ENCODE data around the gene ZNF236.

The ZNF236 gene

GRCh38 chr18:76844742-76845477 lies 22.6 kb downstream of the ZNF236 start:
- TF ChIP-seq, protein P1, sequence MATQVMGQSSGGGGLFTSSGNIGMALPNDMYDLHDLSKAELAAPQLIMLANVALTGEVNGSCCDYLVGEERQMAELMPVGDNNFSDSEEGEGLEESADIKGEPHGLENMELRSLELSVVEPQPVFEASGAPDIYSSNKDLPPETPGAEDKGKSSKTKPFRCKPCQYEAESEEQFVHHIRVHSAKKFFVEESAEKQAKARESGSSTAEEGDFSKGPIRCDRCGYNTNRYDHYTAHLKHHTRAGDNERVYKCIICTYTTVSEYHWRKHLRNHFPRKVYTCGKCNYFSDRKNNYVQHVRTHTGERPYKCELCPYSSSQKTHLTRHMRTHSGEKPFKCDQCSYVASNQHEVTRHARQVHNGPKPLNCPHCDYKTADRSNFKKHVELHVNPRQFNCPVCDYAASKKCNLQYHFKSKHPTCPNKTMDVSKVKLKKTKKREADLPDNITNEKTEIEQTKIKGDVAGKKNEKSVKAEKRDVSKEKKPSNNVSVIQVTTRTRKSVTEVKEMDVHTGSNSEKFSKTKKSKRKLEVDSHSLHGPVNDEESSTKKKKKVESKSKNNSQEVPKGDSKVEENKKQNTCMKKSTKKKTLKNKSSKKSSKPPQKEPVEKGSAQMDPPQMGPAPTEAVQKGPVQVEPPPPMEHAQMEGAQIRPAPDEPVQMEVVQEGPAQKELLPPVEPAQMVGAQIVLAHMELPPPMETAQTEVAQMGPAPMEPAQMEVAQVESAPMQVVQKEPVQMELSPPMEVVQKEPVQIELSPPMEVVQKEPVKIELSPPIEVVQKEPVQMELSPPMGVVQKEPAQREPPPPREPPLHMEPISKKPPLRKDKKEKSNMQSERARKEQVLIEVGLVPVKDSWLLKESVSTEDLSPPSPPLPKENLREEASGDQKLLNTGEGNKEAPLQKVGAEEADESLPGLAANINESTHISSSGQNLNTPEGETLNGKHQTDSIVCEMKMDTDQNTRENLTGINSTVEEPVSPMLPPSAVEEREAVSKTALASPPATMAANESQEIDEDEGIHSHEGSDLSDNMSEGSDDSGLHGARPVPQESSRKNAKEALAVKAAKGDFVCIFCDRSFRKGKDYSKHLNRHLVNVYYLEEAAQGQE (IDR thresholded peaks at IDR 0.05; ENCODE audit: low read depth), result no peak
- no peak for TF ChIP-seq TEAD4 (IDR thresholded peaks at IDR 0.05)
- no peak for TF ChIP-seq YY1 (IDR thresholded peaks at IDR 0.05; ENCODE audit: low read depth)
- TF ChIP-seq NFIC (IDR thresholded peaks at IDR 0.05), result no peak
- TF ChIP-seq CEBPB (IDR thresholded peaks at IDR 0.05), result no peak

GRCh38 chr18:76846217-76846616 lies 23.9 kb downstream of the ZNF236 start:
- TF ChIP-seq TCF12 (IDR thresholded peaks at IDR 0.05; ENCODE audit: low read depth) (no peak), ZBTB7A (IDR thresholded peaks at IDR 0.05; ENCODE audit: low read depth) (no peak), RAD21 (IDR thresholded peaks at IDR 0.05; ENCODE audit: low read depth) (no peak), CEBPB (IDR thresholded peaks at IDR 0.05) (no peak), YY1 (IDR thresholded peaks at IDR 0.05; ENCODE audit: low read depth) (no peak), EGR1 (IDR thresholded peaks at IDR 0.05) (no peak), TEAD4 (IDR thresholded peaks at IDR 0.05) (no peak), NFIC (IDR thresholded peaks at IDR 0.05) (no peak), CREB1 (IDR thresholded peaks at IDR 0.05; ENCODE audit: low read depth) (no peak), FOXM1 (IDR thresholded peaks at IDR 0.05; ENCODE audit: borderline replicate concordance, low read depth) (no peak), MAX (IDR thresholded peaks at IDR 0.05) (no peak), EP300 (IDR thresholded peaks at IDR 0.05; ENCODE audit: borderline replicate concordance) (no peak), TAF1 (IDR thresholded peaks at IDR 0.05; ENCODE audit: low read depth) (no peak)
- TF ChIP-seq, protein P2, sequence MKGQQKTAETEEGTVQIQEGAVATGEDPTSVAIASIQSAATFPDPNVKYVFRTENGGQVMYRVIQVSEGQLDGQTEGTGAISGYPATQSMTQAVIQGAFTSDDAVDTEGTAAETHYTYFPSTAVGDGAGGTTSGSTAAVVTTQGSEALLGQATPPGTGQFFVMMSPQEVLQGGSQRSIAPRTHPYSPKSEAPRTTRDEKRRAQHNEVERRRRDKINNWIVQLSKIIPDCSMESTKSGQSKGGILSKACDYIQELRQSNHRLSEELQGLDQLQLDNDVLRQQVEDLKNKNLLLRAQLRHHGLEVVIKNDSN (IDR thresholded peaks at IDR 0.05), result no peak
- TF ChIP-seq, protein P1 (IDR thresholded peaks at IDR 0.05; ENCODE audit: low read depth), result no peak

- TF ChIP-seq EGR1 (IDR thresholded peaks at IDR 0.05) (no peak), CREB1 (IDR thresholded peaks at IDR 0.05; ENCODE audit: low read depth) (no peak), YY1 (IDR thresholded peaks at IDR 0.05; ENCODE audit: low read depth) (no peak), MAX (IDR thresholded peaks at IDR 0.05) (no peak), TAF1 (IDR thresholded peaks at IDR 0.05; ENCODE audit: low read depth) (no peak), EP300 (IDR thresholded peaks at IDR 0.05; ENCODE audit: borderline replicate concordance) (no peak), TEAD4 (IDR thresholded peaks at IDR 0.05) (no peak), TCF12 (IDR thresholded peaks at IDR 0.05; ENCODE audit: low read depth) (no peak), ZBTB7A (IDR thresholded peaks at IDR 0.05; ENCODE audit: low read depth) (no peak), FOXM1 (IDR thresholded peaks at IDR 0.05; ENCODE audit: borderline replicate concordance, low read depth) (no peak), RAD21 (IDR thresholded peaks at IDR 0.05; ENCODE audit: low read depth) (no peak), NFIC (IDR thresholded peaks at IDR 0.05) (no peak)
- TF ChIP-seq, protein P2 (IDR thresholded peaks at IDR 0.05), result no peak
Measured at GRCh38 chr18:76847916-76848315, 25.6 kb downstream of the ZNF236 start.

DNA sequence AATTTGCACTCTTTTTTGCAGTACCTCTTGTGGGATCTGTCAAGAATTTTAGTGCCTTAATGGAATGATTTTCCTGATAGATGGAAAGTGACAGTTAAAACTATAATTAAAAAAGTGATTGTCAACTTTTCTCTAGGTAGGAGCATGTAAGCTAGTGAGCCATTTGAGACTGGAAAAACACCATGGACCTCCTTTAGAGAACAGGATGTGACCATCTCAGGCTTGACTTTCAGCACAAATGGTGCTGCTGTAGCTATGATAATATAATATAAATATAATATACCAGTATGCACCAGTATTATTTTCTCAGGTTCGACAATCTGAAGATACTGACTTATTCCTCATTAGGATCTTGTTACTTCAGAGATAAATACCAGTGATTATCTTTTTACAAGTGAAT lies 27.8 kb downstream of the ZNF236 start:
- TF ChIP-seq, protein P1 (IDR thresholded peaks at IDR 0.05; ENCODE audit: low read depth), result no peak
- no peak for TF ChIP-seq YY1 (IDR thresholded peaks at IDR 0.05; ENCODE audit: low read depth)
- no peak for TF ChIP-seq ZBTB7A (IDR thresholded peaks at IDR 0.05; ENCODE audit: low read depth)
- no peak for TF ChIP-seq RAD21 (IDR thresholded peaks at IDR 0.05; ENCODE audit: low read depth)
- TF ChIP-seq TCF12 (IDR thresholded peaks at IDR 0.05; ENCODE audit: low read depth), result no peak
- TF ChIP-seq FOXM1 (IDR thresholded peaks at IDR 0.05; ENCODE audit: borderline replicate concordance, low read depth), result no peak

Data from Ishikawa (cell line).